GM19239 (cell line): ENCODE results near the gene MYO3B.
"Not testable (repeated sequence)": the region's sequence is repeated elsewhere in the genome, so short reads cannot be mapped to it uniquely, and the experiment has no call there.

Experiments
- DNase-seq: peaks from one replicate; pipeline ENCODE4 v3.0.0; 2011; ENCODE audit warnings: low spot score; ENCODE audit not compliant: insufficient read length
- FAIRE-seq: peaks from 2 replicates; lab custom pipeline; 2011; peaks lifted over from hg19 to GRCh38; lab: Jason Lieb, UNC

The MYO3B gene

DNA sequence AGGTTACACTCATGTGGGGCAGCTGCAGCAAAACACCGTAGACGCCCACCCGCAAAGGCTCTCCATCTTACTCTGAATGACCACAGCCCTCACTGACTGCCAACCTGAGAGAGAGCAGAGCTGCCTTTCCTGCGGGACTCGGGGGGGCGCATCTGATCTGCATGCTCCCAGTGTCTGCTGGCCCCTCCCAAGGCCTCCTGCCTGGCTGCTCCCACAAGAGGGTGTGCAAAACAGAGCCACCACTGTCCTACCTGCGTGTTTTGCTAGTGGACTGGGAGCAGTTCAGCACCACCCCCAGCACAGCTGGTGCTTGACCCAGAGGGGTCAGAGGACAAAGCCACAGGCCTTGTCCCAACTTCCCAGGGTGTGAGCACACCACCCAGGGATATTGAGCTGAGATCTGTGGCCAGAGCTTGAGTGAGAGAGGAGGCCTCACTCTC lies 76.4 kb downstream of the MYO3B start:
- DNase-seq, result no peak
- FAIRE-seq, result no peak

DNA sequence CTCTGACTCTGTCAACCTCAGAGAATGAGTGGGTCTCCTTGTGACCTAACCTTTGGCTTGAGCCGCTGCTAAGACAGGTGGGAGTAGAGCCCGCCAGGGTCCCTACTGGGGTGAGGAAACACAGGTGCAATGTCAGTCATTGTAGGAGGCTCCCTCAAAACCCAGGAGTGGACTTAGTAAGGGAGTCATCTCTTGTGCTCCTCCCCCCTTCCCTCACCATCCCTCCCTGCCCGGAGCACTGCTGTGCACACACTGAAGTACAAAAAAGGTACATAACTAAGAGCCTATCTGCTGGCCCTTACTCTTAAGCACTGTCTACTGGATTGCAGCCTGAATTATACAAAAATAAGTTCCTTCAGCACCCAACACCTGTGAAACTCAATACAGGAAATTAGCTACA lies 77.2 kb downstream of the MYO3B start:
- DNase-seq (no peak), FAIRE-seq (no peak)

DNA sequence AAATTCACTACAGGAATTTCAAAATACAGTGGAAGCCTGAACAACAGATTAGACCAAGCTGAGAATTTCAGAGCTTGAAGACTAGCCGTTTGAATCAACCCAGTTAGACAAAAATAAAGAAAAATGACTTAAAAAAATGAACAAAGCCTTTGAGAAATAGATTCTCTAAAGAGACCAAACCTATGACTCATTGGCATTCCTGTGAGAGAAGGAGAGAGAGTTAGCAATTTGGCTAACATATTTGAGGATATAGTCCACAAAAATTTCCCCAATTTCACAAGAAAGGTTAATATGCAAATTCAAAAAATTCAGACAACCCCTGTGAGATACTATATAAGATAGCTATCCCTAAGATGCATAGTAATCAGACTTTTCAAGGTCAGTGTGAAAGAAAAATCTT lies 78.0 kb downstream of the MYO3B start:
- DNase-seq (no peak), FAIRE-seq (no peak)

DNA sequence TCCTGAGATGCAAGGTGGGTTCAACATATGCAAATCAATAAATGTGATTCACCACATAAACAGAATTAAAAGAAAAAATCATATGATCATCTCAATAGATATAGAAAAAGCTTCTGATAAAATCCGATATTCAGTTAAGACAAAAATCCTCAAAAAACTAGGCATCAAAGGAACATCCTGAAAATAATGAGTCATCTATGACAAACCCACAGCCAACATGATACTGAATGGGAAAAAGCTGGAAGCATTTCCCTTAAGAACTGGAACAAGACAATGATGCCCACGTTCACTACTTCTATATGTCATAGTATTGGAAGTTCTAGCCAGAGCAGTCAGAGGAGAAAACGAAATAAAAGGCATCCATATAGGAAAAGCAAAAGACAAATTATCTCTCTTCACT lies 80.4 kb downstream of the MYO3B start:
- DNase-seq, result no peak
- FAIRE-seq, result no peak

DNA sequence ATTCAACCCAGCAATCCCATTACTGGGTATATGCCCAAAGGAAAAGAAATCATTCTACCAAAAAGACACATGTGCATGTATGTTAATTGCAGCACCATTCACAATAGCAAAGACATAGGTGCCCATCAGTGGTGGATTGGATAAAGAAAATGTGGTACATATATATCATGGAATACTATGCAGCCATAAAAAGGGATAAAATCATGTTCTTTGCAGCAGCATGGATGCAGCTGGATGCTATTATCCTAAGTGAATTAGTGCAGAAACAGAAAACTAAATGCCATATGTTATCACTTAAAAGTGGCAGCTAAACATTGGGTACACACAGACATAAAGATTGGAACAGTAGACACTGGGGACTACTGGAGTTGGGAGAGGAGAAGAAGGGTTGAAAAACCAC lies 82.2 kb downstream of the MYO3B start:
- FAIRE-seq (no peak), DNase-seq (no peak)

DNA sequence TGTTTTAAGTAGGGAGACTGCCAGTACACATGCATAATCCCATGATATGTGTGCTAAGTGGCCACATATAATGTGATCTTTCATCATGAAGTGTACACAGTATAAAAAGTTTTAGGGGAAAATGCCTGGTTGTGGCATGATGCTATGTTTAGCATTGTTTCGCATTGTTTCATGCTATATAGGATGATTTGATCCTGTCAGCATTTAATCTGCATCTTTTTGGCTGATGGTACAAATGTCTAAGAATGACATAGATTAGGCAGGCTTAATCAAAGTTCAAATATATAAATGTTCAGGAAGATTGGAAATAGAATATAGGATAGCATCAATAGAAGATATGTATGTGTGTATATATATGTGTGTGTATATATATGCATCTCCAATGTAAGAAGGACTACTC lies 83.6 kb downstream of the MYO3B start:
- FAIRE-seq (no peak), DNase-seq (no peak)

DNA sequence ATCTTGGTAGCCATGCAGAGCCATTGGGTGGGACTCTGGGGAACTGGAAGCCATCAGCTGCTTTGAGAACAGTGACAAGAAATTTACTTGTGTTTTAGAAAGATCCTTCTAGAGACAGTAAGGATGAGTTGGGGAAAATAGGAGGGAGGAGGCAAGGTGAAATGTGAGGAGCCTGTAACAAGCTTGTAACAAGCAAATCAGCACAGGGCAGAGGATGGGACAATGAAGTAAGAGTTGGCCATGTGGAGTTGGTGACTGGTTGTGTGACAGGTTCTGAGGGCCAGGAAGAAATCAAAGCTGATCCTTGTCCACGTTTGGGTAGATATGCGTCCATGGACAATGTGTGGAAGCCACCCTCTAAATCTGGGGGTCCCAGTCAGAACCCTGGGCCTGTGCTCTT lies 84.4 kb downstream of the MYO3B start:
- DNase-seq, result no peak
- no peak for FAIRE-seq

DNA sequence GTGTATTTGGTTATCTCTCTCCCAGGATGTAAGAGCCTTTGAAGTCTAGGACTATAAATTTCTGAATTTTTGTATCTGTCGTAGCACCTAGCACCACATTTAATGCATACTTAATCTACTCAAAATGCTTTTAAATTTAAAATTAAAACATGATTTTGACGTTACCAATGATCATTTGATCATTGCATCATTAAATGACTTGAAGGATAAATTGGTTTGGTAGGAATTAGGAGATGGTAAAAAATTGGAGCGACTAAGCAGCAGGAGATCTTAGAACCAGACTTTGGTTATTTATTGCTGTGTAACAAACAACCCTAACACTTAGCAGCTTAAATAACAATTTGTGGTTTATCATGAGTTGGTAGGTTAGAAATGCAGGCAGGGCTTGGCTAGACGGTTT lies 84.9 kb downstream of the MYO3B start:
- FAIRE-seq (no peak), DNase-seq (no peak)

DNA sequence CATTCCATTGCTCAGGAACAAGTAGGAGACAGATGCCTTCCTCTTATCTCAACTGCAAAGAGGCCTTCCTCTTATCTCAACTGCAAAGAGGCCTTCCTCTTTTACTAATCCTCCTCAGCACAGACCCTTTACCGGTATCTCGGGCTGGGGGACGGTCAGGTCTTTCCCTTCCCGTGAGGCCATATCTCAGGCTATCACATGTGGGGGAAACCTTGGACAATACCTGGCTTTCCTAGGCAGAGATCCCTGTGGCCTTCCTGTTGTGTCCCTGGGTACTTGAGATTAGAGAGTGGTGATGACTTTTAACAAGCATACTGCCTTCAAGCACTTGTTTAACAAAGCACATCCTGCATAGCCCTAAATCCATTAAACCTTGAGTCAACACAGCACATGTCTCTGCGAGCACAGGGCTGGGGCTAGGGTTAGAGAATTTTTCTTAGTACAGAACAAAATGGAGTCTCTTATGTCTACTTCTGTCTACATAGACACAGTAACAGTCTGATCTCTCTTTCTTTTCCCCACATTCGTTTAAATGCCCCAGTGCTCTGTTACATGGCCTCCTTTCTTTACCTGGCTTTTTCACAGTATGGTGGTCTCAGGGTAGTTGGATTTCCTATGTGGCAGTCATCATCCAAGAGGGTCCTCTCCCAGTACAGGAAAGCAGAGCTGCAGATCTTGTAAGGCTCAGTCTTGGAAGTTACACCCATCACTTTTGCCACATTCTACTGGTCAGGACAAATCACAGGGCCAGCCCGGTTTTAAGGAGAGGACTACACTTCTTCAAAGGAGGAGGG lies 86.0 kb downstream of the MYO3B start:
- FAIRE-seq, DNase-seq: not testable (repeated sequence)

DNA sequence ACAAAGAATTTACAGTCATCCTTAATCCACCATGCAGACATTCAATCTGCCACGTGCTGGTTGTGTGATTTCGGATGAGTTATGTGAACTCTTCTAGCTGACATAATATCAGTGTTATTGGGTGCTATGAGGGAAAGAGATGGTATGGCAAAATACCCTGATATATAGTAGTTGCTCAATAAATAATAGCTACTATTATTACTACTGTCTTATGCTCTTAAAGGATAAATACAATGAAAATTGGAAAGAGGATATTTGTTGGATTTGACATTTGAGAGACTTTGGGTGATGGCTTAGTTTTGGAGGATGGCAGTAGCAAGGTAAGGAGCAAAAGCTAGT lies 86.5 kb downstream of the MYO3B start:
- no peak for DNase-seq
- FAIRE-seq, result no peak

DNA sequence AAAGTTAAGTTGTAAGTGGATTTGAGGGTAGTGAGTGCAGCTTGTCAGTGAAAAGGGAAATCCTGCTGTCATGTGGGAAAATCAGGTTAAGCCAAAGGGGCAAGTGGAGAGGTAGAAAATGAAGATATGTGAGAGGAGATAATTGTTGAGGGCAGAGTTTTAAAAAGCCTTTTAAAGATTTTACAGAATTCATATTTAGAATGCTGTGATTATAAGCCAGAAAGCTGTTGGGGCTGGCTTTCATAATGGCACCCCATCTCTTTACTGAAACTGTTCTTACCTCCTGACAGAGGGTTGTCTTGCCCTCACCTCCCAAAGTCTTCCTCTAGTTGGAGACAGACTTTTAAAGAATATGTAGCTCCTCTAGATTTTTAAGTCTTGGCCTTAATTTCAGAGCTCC lies 86.9 kb downstream of the MYO3B start:
- no peak for FAIRE-seq

DNA sequence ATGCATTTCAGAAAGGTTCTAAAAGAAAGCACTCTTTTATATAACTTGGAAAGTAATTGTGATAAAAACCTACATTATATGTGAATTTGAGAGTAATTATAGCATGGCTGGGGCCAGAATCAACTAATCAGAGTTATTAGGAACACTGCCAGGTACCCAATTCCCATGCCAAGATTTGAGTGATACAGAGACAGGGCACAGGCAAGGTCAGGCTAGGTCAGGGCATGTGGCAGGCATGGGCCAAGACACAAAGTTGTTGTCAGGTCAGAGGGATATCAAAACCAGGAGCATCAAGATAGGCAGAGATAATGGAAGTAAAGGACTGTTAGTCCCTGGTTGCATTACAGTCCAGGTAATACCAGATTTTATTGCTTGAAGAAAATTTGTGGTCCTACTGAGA lies 87.4 kb downstream of the MYO3B start:
- FAIRE-seq (no peak), DNase-seq (no peak)

More for the DNA sequence above, 86.9 kb downstream of the MYO3B start:
- DNase-seq, result no peak

DNA sequence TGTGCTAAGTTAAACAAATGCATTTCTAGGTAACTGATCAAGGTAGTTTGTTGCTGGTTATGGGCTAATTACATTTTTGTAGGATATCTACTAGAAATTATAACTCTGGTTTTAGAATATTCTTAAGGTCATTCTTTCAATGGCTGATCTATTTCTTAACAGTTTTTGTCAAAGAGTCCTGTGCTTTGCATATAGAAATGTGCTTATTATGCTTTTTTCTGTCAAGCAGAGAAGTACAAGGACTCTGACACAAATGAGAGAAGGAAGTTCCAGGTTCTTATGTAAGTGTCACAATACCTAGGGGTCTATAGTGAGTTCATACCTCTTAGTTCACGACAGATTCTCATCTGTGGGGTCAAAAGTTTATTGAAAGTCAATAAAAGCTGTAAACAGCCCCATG lies 88.4 kb downstream of the MYO3B start:
- no peak for DNase-seq
- no peak for FAIRE-seq

DNA sequence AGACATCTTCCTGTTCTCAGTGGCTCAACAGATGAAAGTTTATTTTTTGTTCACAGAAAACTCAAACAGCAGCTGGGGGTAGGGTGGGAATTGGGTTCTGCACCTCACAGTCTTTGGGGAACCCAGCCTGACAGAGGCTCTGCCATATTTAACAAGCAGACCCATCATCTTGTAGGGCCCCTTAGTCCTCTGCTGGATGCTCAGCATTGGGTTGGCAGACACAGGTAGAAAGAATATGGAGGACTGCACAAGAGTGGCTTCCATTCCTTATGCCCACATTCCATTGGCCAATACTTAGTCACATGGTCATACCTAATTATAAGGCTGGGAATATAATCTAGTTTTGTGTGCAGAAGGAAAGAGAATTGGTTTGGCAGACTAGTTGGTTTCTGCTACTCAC lies 89.1 kb downstream of the MYO3B start:
- DNase-seq (no peak), FAIRE-seq (no peak)

DNA sequence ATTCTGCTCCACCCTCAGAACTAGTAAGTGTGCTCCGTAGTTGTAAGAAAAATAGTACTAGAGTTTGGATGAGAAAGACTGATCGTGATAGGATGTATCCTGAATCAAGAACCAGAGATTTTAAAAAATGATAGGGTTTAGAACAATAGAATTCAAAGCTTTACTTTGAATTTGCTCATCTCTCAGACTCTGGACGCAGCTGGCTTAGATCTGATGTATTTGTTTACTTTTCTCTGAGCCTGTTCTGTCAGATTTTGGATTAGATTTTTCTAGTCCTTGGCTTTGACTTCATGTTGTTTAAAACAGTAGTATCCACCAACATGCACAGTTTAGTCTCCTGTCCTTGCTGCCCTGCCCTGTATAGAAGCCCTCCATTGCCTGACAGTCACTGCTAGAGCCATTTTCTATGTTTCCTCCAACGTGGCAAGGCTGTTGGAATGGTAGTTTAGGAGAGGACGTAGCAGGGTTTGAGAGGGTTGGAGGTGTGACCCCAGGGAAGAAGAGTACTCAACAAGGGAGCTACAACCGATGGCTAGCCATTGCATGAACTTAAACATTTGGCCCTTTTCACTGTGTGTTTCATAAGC lies 92.4 kb downstream of the MYO3B start:
- no peak for DNase-seq
- FAIRE-seq, result no peak

DNA sequence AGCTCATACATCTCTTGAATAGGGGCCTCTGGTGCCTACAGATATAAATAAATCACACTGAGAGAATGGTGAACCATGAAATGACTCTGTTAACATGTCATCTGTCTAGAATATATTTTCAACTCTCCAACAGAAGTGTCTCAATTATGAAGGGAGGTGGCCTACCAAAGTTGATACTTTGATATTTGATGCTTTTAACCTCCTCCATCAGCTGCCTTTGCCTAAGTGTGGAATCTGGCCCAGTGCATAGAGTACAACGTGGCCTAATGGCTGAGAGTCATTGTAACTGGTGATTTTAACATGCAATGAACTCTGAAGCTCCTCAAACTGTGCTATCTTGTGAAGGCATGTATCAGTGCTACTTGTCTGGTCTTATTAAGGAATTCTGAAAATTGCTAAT lies 93.4 kb downstream of the MYO3B start:
- FAIRE-seq (no peak), DNase-seq (no peak)

DNA sequence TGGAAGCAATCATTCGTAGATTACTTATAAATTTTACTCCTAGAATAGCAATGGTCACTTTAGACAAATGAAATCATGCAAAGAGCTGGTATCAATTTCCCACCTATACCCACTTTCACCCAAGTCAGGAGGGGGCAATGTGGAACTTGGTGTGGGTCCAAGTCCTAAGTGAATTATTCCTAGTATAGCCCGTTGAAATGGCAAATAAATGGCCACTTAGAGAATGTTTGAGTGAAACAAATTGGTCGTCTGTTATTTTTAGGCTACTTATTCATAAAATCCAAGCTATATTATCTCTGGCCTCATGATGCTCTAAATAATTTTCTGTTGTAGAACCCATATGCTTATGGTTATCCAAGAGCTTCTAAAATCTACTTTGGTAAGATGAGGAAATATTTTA lies 98.1 kb downstream of the MYO3B start:
- no peak for FAIRE-seq
- DNase-seq, result no peak

DNA sequence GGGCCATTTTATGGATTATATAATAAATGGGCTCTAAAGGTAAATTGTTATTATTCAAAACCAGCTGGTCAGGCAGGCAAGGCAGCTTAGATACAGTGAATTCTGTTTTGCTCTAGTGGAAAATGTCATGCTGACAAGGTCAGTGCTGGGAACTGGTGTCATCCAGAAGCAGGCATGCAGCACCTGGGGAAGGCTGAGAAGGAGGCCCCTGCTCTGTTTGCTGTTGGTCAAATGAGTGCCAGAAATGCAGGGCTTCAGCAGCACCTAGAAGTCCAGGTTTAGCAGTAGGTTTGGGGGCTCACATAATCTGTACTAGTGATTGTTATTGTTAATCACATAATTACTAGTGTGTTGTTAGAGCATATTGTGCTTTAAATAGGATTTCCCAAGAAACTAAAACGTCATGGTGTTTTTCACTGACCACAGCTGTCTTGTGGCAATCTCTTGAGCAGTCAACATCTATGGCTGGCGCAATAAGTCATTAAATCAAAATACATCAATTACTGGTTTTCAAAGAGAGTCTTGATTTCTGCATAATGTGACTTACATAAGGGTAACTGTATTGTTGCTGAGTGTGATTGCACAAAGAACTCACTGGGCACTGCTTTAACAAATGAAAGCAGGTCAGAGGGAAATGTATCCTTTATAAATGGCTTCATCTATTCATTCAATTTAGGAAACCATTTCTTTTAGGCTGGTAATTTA lies 99.1 kb downstream of the MYO3B start:
- no peak for DNase-seq
- no peak for FAIRE-seq

DNA sequence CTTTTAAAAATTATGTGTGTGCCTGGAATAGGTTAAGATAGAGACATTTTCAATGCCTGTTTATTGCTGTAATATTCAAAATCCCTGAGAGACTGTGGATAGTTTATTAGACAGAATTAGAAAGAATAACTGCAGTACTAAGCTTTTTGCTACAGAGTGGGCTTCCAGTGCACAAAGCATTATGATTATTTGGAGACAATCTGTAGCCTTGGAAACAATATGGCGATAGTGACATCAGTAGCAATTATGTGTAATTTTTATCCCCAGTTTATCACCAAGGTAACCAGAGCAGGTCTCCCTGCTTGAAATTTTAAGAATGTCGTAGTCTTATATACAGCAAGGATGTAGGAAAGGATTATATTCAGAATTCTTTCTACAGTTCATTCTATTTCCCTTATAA lies 100.0 kb downstream of the MYO3B start:
- FAIRE-seq (no peak), DNase-seq (no peak)

DNA sequence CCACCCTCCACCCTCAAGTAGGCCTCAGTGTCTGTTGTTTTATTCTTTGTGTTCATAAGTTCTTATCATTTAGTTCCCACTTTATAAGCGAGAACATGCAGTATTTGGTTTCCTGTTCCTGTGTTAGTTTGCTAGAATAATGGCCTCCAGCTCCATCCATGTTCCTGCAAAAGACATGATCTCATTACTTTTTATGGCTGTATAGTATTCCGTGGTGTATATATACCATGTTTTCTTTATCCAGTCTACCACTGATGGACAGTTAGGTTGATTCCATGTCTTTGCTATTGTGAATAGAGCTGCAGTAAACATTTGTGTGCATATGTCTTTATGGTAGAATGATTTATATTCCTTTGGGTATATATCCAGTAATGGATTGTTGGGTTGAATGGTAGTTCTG lies 101.7 kb downstream of the MYO3B start:
- not testable (repeated sequence) for FAIRE-seq, DNase-seq

DNA sequence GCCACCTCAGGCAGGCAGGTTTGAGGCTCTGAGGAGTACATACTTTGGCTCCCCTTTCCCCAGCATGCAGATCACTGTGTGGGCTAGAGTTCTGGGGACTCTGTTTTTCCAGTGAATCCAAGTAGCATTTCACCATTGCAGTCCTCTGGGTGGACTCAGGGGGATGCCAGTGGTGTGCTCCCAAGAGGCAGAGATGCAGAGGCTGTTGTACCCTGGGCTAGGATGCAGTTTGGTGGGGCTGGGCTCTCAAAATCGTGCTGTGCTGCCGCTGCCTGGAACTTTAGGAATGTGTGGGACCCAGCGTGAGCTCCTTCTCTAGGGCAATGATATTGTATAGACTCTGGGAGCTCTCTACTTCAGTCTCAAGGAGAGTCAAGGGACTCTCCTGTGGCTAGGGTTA lies 104.9 kb downstream of the MYO3B start:
- no peak for FAIRE-seq
- no peak for DNase-seq

DNA sequence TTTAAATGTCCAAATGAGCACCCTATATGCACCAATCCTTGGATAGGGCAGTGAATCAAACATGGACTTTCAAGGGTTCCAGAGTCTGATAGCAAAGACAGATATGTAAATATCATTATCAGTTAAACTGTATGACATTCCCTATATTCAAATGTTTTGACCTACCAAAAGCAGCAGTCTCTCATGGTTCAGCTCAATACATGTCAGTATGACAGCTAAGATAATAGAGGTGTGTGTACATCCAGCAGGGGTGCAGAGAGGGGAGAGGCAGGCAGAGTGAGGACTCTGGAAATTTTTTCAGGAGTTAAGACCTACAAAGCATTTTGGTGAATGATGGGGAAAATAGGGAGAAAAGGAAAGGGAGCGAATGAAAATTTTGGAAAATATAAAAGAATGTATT lies 106.3 kb downstream of the MYO3B start:
- no peak for FAIRE-seq
- DNase-seq, result no peak
